Heart left ventricle (tissue), 13 donors: ENCODE results near the gene RYR3.

Experiments used
- POLR2A ChIP-seq, 2 donors: fragments of 450-650 bp; IDR thresholded peaks; one replicate each; pipeline ENCODE4 v1.6.1; 2017; ENCODE audit warnings: antibody characterized with exemption in 2 of 2, mild to moderate bottlenecking in 2 of 2, moderate library complexity in 2 of 2
- TF ChIP-seq, protein P1 (sequence below), 12 donors: fragments of 200-600 bp; sonication (generic) in 4 of 12; IDR thresholded peaks; one replicate each; pipeline versions ENCODE4 v1.5.0 to v1.8.0; 2018 to 2022; ENCODE audit warnings: antibody characterized with exemption in 12 of 12, mild to moderate bottlenecking in 5 of 12
- donor health status: ischemic (EF 13 %, LVEDD 7.1; RV severe dilation, severe dysfunction).
- donor health status: DM: no; HTN: yes; CAD: no.
- donor health status: DM: no; HTN: no; CAD: no.
- donor health status: ischemic (EF 25% LVEDD 6.9; RV normal size, moderate dysfunction).
- donor health status: ischemic (EF 25% LVEDD 5.7; RV mildly dilated, moderate dysfunction).
- donor health status: ischemic (EF 35%, LVEDD 5.7; RV mildly dilated, moderate dysfunction).
- donor health status: nonischemic (EF 11% LVEDD 7.7; RV severe dilation, severe dysfunction).
- donor health status: DM: yes; HTN: yes; CAD: no.
- donor health status: PGD.
- donor health status: ischemic (EF 29% LVEDD 5.4; RV normal size, mild dysfunction).
- donor health status: nonischemic (EF 23%, LVEDD 6.1; RV moderate dilation, normal function).

GRCh38 chr15:33831646-33832045 is 520.9 kb downstream of the RYR3 start:
- TF ChIP-seq, protein P1, sequence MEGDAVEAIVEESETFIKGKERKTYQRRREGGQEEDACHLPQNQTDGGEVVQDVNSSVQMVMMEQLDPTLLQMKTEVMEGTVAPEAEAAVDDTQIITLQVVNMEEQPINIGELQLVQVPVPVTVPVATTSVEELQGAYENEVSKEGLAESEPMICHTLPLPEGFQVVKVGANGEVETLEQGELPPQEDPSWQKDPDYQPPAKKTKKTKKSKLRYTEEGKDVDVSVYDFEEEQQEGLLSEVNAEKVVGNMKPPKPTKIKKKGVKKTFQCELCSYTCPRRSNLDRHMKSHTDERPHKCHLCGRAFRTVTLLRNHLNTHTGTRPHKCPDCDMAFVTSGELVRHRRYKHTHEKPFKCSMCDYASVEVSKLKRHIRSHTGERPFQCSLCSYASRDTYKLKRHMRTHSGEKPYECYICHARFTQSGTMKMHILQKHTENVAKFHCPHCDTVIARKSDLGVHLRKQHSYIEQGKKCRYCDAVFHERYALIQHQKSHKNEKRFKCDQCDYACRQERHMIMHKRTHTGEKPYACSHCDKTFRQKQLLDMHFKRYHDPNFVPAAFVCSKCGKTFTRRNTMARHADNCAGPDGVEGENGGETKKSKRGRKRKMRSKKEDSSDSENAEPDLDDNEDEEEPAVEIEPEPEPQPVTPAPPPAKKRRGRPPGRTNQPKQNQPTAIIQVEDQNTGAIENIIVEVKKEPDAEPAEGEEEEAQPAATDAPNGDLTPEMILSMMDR (IDR thresholded peaks at IDR 0.05), result no peak
- TF ChIP-seq POLR2A (IDR thresholded peaks at IDR 0.05), result no peak
